GM12872 (cell line): ENCODE measurements around the gene MEN1.

Source experiments
- TF ChIP-seq, protein P1 (sequence below): IDR thresholded peaks from 3 replicates; pipeline ENCODE4 v1.5.1; 2011; ENCODE audit warnings: low read depth, mild to moderate bottlenecking, low read length, moderate library complexity; ENCODE audit not compliant: insufficient read depth

The MEN1 gene

GRCh38 chr11:64804346-64805210 lies 5.8 kb downstream of the MEN1 start:
- TF ChIP-seq, protein P1, sequence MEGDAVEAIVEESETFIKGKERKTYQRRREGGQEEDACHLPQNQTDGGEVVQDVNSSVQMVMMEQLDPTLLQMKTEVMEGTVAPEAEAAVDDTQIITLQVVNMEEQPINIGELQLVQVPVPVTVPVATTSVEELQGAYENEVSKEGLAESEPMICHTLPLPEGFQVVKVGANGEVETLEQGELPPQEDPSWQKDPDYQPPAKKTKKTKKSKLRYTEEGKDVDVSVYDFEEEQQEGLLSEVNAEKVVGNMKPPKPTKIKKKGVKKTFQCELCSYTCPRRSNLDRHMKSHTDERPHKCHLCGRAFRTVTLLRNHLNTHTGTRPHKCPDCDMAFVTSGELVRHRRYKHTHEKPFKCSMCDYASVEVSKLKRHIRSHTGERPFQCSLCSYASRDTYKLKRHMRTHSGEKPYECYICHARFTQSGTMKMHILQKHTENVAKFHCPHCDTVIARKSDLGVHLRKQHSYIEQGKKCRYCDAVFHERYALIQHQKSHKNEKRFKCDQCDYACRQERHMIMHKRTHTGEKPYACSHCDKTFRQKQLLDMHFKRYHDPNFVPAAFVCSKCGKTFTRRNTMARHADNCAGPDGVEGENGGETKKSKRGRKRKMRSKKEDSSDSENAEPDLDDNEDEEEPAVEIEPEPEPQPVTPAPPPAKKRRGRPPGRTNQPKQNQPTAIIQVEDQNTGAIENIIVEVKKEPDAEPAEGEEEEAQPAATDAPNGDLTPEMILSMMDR = no peak

GRCh38 chr11:64803846-64804345 lies 6.5 kb downstream of the MEN1 start:
- TF ChIP-seq, protein P1 = no peak

DNA sequence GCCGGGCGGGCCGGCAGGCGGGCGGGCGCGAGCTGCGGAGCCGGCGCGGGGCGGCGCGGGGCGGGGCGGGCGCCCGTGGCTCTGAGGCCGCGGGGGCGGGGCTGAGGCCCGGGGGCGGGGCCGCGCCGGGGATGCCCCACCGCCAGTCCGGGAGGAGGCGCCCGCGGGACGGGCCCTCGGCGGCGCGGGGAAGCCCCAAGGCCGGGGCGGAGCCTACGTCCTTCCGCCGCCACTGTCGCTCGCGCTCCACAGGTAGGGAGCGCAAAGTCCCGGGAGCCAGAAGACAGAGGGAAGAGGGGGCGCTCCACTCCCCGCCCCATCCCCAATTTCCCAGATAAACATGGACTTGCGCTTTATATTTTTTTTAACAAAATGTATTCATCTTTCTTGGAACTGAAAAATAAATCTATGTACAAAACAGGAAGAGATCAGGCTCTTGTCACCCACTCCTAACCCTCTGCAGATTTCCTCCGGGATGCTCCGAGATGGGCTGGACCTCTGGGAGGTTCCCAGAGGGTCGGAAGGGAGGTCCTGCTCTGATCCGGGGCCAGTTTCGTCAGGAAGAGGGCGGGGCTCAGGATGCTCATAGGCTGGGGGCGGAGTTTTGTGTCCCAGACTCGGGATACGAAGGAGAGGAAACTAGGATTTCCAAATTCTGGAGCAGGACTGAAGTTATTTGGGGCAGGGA lies 7.0 kb downstream of the MEN1 start, which contains the start of gene MAP4K2:
Gene MAP4K2 (minus strand): TSS at position 57 of the 688 bp plus-strand sequence. CDS start 65 bp downstream, outside the sequence.
- TF ChIP-seq, protein P1 = 0 out of 3 replicates have a peak, but pooled peaks have one; percentile 25

GRCh38 chr11:64802370-64803157 lies 7.8 kb downstream of the MEN1 start:
- TF ChIP-seq, protein P1 = no peak

DNA sequence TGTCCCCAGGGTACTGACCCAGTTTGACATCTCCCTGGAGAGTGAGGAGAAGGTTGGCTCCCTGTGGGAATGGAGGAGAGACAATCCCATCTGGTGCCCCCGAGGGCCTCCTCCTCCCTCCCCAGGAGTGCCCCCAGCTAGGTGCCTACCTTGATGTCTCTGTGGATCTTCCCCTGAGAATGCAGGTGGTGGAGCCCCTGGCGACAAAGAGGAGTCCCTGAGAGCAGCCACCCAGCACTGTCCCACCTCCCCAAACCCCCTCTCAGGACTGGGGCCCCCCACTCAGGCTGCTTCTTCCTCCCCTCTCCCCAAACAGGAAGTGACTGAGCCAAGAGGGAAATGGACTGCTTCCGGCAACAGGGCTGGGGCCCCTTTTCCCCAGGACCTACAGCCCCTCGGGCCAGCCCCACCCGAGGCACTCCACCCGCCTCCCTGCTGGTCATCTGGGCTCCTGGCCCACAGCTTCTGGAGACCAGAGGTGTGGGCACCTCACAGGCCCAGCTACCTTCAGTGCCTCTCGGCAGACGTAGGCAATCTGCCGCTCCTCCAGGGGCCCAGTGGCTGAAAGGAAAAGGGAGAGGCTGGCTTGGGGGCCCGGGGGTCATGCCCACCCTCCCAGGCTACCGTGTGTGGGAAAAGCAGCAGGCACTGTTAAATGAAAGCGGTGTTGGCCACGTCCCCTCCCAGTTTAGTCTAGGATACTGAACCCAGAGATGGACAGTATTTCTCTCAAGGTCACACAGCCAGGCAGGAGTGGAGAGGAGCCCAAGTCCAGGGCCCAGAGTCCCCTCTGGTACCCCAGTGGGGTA lies 8.6 kb downstream of the MEN1 start:
- TF ChIP-seq, protein P1 = no peak

DNA sequence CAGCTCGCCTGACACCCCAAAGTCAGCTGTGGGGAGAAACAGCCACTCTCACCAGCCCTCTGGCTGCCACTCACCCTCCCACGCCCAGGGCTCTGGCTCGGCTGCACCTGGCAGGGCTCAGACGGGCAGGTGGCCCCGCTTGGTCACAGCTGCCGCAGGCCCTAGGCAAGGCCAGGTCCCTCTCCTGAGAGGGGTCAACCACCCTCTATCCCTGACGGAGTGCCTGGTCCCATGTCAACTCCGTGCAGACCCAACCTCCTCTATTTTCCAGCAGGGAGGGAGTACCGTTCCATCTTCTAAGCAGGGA lies 9.2 kb downstream of the MEN1 start:
- TF ChIP-seq, protein P1 = no peak
